GDM1 (cell line): Measurements from ENCODE around the gene FOXF2.
"Not testable (repeated sequence)": the region's sequence is repeated elsewhere in the genome, so short reads cannot be mapped to it uniquely, and the experiment has no call there.

Experiments
- DNase-seq: peaks from one replicate; lab custom pipeline; 2025; lab: John Stamatoyannopoulos, UW

The FOXF2 gene

DNA sequence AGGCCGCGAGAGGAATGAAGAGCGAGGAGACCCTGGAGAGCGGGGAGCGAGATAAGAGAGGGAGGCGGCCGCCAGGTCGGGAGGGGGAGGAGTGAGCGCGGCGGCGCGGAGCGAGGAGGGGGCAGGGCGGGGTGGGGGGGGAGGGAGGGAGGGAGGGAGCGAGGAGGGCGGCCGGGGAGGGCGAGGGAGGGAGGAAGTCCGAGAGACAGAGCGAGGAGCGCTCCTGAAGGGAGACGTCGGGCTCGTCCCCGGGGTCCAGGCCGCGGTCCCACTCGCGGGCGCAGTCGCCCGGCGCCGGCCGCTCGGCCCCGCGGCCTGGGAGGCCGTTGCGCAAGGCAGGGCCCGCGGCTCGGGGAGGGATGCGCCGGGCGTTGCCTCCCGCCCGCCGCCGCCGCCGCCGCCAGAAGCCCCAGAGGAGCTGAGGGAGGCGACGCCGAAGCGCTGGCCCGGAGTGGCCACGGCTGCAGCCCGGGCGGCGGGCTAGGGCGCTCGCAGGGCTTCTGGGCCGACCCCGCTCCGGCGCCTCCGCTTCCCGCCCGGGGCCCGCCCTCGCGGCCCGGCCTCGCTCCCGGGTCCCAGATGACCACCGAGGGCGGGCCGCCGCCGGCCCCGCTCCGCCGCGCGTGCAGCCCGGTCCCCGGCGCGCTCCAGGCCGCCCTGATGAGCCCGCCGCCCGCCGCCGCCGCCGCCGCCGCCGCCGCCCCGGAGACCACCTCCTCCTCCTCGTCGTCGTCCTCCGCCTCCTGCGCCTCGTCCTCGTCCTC, at the start of gene FOXF2:
Gene FOXF2 (plus strand): TSS at position 208 of the 764 bp plus-strand sequence. CDS start 372 bp downstream, at position 580.
- DNase-seq, result no peak

DNA sequence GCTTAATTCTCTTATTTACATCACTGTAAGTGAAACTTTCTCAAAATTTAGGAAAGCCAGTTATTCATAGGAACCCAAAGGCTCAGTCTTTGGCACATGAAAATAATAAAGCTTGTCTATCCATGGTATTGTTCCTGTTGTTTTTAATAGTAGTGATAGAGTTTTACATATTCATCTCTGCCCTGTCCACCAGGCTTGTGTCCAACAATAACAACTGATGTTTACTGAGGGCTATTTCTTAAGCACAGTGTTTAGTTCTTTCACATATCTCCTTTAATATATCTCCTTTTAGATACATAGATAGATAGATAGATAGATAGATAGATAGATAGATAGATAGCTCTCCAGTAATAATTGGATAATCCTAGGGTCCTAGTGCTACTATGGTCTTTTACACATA, 43.3 kb upstream of the FOXF2 start:
- DNase-seq, result no peak

DNA sequence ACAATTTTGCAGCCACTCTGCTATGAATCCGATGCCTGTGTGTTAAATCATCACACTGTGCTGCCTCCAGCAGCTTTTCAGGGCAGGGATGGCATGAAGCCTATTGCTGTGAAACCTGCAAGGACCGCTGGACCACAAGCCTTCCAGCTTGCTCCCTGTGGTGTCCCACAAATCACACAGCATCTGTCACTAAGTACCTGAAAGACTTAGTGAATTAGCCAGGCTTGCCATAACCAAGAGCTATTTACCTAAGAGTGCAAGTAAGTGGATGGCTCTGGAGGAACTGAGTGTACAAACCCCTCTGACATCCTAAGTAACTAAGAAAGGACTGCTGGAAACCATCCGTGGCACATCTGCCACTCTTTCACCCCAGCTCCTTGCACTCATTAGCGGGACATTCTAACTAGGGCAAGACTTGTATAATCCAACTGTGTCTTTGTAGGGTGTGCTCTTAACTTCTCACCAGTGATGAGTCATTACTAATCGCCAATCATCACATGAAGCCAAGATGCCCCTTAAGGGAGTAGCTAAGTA, 42.8 kb upstream of the FOXF2 start:
- no peak for DNase-seq

DNA sequence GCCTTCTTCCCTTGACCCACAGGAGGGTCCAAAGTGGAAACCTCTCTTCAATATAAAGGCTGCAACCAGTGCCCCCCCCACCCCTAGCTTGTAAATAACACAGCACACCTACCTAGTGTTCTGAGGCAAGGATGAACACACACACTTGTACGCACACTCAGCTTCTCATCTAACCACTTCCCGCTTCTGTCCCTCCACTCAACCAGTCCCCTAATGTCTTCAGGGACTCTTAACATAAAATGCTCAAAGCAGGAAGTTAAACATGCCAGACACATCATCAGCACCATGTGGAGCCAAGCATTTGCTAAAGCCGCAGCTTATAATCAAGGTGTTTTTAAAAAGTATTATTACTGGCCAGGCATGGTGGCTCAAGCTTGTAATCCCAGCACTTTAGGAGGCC, 42.2 kb upstream of the FOXF2 start:
- no peak for DNase-seq

DNA sequence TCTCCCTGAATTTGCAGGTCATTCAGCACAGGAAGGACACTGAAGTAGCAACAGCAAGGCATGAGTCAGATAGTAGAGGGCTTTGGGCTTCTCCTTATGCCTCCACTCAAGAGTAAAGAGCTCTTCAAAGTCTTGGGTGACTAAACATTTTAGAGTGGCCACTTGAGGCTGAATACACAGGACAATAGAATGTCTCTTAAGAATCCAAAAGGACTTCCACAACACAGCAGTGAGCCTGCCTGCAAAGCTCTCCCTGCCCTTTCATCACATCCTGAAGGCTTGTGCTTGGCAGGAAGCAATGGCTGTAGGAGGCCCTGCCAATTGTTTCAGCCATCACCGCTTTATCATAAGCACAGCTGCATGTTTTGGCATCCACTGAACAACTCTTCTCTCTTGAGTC, 40.7 kb upstream of the FOXF2 start:
- DNase-seq, result no peak

DNA sequence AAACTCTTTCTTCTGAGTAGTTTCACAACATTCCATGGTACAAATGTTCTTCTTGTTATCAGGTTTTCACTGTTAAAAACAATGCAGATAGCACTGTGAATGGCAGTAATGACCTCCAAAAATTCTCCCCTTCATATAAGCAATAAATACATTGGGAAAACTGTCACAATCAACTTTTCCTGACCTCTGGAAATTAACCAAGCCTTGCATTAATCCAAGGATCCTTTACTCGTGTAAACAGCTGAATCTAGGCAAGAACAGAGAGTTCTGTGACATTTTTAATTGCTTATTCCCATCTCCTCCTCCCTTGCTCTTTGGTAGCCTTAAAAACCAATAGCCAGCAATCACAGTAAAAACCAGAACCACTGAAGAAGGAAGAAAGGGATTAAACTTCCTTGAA, 39.7 kb upstream of the FOXF2 start:
- DNase-seq, result no peak

DNA sequence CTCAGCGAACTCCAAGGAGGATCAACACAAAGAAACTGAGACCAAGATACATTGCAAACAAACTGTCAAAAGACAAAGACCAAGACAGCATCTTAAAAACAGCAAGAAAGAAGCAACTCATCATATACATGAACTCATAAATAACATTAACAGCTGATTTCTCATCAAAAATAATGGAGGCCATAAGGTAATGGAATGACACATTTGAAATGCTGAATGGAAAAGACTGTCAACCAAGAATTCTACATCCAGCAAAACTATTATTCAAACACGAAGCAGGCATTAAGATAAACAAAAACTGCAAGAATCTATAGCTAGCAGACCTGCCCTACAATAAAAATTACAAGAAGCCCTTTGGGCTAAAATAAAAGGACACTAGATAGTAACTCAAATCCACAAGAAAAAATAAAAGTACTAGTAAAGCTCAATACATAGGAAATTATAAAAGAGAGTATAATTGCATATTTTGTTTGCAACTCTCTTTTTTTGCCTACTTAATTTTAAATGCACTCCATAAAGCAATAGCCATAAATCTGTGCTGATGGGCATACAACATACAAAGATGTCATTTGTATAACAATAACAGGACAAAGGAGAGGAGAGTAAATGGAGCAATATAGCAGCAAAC, 37.9 kb upstream of the FOXF2 start:
- no peak for DNase-seq

DNA sequence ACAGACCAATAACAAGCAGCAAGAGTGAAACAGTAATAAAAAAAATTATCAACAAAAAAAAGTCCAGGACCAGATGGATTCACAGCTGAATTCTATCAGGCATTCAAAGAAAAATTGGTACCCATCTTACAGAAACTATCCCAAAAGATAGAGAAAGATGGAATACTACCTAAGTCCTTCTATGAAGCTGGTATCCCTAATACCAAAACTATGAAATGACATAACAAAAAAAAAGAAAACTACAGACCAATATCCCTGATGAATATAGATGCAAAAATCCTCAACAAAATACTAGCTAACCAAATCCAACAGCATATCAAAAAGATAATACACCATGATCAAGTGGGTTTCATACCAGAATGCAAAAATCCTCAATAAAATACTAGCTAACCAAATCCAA, 34.3 kb upstream of the FOXF2 start:
- DNase-seq, result not testable (repeated sequence)

DNA sequence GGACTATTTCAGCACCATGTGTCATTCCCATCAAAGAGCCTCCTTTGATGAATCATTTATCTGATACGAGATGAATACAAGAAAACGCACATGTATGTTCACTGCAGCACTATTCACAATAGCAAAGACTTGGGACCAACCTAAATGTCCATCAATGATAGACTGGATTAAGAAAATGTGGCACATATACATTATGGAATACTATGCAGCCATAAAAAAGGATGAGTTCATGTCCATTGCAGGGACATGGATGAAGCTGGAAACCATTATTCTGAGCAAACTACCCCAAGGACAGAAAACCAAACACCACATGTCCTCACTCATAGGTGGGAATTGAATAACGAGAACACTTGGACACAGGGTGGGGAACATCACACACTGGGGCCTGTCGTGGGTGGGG, 27.7 kb upstream of the FOXF2 start:
- DNase-seq, result not testable (repeated sequence)

DNA sequence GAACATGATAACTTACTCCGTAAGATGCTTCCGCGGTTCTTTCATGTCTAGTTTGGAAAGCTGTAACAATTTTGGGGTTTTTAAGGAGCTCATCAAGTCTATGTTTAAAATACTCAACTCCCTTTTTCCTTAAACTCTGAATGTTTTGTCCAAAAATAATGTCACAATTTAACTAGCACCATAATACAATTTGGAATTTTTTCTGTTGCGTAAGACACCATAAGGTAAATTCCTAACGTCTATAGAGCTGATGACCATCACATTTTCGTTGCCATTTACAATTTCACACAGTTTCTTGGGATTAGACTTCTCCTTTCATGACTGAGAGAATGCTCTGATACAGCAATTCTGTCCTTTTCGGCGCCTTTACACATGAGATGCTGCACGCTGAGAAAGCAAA, 26.7 kb upstream of the FOXF2 start:
- DNase-seq, result no peak

DNA sequence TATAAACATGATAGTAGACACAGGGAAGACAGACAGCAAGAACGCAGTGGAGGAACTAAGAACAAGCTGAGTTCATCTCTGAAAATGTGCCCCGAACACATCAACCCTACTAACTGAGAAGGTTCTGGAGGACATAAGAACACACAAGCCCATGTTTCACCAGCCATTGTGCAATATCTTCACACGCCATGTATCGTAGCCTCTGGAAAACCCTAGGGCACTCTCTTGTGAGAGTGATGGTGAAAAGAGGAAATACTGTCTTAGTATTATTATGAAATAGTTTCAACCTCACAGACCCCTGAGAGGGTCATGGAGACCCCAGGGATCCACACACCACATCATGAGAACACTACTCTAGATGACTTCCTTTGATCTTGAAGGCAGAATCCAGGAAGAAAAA, 26.1 kb upstream of the FOXF2 start:
- no peak for DNase-seq

DNA sequence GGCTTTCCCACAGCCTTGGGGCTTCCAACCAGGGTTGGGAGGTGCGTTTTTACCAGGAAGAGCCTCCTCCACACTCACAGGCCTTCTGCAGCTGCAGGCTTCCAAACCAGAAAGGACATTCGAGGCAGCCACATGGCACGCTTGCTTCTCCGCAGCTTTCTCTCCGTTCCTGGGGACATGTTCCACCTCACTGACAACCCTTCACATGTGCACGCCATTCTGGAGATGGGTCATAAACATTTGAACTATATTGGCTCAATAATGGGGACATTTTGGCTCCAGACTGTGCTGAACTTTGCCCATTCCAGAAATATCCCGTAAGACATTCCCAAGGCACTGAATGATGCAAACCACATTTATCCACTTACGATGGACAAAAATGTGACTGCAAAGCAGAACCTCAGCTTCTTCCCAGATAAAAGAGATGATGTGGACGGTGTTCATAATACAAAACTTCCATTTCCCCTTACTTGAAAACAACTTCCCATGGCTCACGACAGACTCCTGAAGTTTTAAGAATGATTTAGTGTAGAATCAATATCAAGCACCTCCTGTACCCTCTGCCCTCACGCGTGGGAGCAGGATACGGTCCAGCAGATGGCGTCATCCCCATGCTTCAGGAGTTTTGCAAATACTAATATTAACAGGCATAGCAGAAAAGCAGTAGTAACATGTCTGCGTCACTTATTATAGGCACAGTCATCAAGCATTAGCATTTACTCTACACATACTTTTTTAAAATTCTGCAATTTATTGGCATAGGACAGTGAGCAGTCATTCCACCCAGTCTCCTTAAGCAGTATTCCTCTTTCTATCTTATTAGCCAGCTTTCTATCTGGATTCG, 25.4 kb upstream of the FOXF2 start:
- DNase-seq, result no peak

DNA sequence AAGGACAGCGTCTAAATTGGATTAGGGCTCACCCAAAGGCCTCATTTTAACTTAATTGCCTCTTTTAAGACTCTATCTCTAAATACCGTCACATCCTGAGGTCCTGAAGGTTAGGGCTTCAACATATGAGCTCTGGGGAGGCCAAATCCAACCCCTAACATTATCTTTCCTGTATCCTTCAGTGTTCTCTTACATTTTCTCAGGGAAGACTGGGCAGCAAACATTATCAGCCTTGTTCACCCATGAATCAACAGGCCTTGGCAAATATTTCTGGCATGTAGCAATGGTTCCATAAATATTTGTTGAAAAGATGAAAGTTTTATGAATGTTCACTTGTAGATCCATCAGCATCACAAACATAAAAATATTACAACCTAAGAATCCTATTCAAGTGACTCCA, 24.6 kb upstream of the FOXF2 start:
- DNase-seq, result no peak

DNA sequence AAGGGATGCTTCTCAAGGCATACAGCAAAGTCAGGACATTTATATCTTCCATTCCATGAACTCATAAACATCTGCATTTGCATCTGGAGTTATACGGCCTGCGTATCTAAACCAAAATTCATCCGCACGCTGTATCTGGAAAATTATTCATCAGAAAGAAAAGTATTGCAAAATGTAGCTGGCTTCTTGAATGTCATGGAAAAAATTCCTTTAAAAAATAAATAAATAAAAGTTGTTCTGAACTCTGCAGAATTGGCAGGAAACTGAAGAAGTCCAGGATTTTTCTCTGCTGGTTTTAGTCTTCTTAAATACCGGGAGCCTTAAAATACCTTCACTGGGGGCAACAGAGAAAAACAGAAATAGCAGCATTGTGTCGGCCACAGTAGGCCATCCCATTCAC, 23.7 kb upstream of the FOXF2 start:
- DNase-seq, result no peak

DNA sequence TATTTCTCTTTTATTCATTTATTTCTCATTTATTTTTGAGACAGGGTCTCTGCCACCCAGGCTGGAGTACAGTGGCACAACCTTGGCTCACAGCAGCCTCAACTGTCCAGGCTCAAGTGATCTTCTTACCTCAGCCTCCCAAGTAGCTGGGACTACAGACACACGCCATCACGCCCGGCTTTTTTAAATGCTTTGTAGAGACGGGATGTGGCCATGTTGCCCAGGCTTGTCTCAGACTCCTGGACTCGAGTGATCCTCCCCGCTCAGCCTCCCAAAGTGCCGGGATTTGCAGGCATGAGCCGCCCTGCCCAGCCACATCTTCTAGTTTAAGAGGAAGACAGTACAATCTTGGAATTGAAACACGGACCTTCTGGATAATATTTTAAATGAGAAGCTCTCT, 21.6 kb upstream of the FOXF2 start:
- DNase-seq, result no peak

DNA sequence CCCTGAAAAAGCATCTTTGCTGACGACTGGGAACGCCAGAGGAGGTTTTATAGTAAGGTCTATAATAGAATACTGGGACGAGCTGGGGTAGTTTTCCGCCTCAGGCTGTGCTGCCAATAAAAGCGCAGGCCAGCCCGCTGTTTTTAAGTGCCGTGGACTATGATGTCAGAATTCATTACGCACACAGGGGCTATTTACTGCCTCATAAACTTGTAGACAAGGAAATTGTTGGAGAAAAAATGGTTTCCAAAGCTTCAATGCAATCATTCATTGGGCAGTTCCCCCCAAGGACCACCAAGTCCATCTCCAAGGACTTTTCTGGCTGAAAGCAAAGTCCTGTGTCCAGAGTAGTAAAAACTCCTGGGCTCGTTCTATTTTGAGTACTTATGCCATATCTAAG, 20.4 kb upstream of the FOXF2 start:
- no peak for DNase-seq

DNA sequence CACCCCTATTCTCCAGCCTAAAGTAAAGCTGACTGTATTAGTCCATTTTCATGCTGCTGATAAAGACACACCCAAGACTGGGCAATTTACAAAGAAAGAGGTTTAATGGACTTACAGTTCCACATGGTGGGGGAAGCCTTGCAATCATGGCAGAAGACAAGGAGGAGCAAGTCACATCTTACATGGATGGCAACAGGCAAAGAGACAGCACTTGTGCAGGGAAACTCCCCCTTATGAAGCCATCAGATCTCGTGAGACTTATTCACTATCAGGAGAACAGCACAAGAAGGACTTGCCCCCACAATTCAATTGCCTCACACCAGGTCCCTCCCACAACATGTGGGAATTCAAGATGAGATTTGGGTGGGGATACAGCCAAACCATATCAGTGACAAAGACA, 19.7 kb upstream of the FOXF2 start:
- DNase-seq, result not testable (repeated sequence)

DNA sequence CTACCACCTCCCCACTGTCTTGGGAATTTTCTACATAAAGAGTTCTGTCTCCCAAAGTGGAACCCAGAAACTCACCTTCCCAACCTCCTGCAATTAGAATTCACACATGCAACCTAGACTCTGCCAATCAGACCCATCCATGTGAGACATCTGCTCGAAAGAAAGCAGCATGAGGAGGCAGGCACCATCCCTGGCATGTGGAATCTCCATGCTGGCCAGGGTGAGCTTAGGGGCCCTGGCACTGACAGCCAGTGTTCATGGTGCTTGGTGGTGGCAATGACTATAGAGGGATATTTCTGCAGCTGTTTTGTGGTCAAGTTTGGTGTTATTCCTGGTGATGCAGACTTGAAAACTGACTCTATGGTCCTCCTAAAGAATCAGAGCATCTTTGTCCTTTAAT, 17.4 kb upstream of the FOXF2 start:
- DNase-seq, result no peak

DNA sequence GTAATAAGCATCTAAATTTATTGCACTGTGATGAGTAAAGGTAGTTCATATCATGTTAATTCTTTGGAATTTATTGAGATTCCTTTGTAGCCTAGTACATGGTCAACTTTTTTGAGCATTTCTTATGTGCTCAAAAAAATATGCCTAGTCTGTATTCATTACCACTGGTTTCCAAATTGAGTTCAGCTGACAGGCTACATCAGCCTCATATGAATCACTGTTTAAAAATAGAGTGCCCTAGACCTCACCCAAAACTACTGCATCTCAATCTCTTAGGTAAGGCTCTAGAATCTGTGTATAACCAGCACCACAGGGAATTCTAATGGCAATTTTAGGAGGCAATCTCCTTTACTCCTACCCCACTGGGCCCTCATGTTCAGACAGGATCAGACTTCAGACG, 16.7 kb upstream of the FOXF2 start:
- DNase-seq, result no peak

DNA sequence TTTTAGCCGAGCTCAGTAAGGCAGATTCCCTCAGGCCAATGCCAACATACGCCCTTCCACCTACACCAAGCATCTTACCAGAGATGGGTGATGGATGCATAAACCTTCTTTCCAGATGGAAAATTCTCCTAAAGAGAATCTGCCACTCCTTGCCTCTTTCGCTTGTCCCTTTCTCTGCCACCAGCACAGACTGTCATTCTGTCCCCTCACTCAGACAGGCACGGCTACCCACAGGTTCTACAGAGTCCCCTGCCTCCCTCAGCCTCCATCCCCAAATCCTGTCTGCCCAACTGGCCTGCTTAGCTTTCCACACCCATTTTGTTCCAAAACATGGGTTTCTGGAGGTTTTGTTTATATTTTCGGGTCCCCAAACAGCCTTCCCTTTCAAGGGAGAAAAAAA, 12.7 kb upstream of the FOXF2 start:
- no peak for DNase-seq

DNA sequence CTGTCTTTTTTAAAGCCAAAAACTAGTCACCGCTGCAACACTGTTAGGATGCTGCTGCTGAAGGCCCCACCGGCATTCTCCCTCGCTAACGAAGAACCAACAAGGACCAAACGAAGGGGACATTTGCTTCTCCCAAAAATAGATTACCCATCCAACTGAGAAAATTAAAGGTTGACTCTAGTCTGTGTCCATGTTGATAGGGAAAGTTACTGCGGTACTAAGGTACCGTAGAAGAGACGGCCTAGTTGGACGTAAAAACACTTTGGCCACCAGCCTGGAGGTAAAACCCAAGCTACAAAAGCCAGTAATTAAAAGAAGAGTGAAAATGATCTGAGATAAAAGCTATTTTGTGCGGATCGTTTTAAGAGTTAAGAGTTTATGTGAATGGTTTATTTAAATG, 11.8 kb upstream of the FOXF2 start:
- DNase-seq, result no peak

DNA sequence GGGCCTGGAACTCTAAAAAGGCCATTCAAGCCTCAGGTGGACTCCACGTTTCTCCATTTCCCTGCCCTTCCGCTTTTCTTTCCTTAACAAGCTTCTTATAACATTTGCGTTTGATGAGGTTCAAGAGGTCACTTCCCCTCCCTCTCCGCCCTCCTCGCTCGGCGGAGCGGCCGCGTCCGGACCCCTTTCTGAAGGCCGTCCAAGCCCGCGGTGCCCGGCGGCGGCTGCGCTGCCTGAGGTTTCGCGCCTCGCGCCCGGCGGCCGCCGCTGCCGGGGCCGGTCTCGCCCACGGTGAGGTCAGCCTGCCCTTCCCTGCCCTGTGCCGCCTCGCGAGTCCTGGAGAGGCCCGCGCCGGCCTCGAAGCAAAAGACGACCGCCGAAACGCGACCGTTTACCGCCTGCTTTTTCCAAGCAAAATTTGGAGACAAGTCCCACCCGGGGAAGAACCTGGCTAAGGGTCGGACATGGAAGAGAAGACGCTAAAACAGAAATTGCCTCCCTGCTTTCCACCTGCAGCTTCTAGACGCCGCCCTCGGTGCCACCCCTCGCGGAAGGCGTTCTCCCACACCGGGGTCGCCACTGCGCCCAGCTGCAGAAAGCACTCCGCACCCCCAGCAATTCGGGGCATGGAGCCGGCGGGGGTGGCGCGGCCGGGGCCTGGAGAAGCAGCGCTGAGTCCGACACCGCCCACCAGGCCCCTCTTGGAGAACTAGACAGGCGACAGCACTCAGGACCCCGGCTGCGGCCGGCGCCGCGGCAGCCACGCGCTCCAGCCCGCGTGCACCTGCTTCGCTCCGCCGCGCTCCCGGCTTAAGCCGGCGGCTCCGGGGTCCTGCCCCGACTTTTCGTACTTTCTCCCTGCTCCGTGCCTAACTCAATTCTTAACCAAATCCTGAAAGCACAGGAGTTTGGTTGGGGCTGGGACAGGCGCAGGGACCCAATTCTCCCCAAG, 11.0 kb upstream of the FOXF2 start:
- no peak for DNase-seq
